ENCODE data around the gene IGSF22.

- TF ChIP-seq CTCF (IDR thresholded peaks at IDR 0.05) = no peak
- TF ChIP-seq POLR2A (IDR thresholded peaks at IDR 0.05) = no peak
- TF ChIP-seq EP300 (IDR thresholded peaks at IDR 0.05) = no peak
Measured at GRCh38 chr11:18720091-18720807, 5.7 kb downstream of the IGSF22 start.

All from upper lobe of left lung (tissue), 4 donors.